ENCODE data around the gene ZSWIM1.

GRCh38 chr20:45896641-45897161 is 15.7 kb downstream of the ZSWIM1 start:
- TF ChIP-seq CTCF (IDR thresholded peaks at IDR 0.05; ENCODE audit: low read length) (no peak), EZH2phosphoT487 (IDR thresholded peaks at IDR 0.05; ENCODE audit: low read length) (no peak)
